Suprapubic skin (tissue), 4 donors: ENCODE data around the gene MARK1. TPM values are rescaled to one million over a fixed set of nuclear protein-coding genes. Genes with fewer than 3 reads are reported as not detected.

Experiments used
- DNase-seq, 2 donors: peaks; one replicate each; pipeline ENCODE4 v3.0.0-alpha.2; 2019; ENCODE audit warnings: low spot score in 2 of 2
- H3K27ac ChIP-seq: fragments of 200-600 bp; sonication (generic); one replicate; pipeline ENCODE4 v1.5.1; 2019
- H3K27me3 ChIP-seq: fragments of 200-600 bp; sonication (generic); one replicate; pipeline ENCODE4 v1.5.1; 2019
- H3K36me3 ChIP-seq: fragments of 200-600 bp; sonication (generic); one replicate; pipeline ENCODE4 v1.5.1; 2019
- H3K4me1 ChIP-seq: fragments of 200-600 bp; sonication (generic); one replicate; pipeline ENCODE4 v1.5.1; 2019
- H3K4me3 ChIP-seq: fragments of 200-600 bp; sonication (generic); one replicate; pipeline ENCODE4 v1.5.1; 2019; ENCODE audit warnings: mild to moderate bottlenecking
- H3K9me3 ChIP-seq: fragments of 200-600 bp; sonication (generic); one replicate; pipeline ENCODE4 v1.5.1; 2019
- CTCF ChIP-seq, 2 donors: fragments of 200-600 bp in 1 of 2; fragments of 450-650 bp in 1 of 2; sonication (generic) in 1 of 2; IDR thresholded peaks; one replicate each; pipeline ENCODE4 v1.5.1; 2016 to 2019; ENCODE audit warnings: antibody characterized with exemption in 2 of 2, mild to moderate bottlenecking in 1 of 2, moderate library complexity in 1 of 2
- EP300 ChIP-seq: sonication (generic); formaldehyde crosslinking; IDR thresholded peaks from one replicate; pipeline ENCODE4 v1.6.1; 2017; ENCODE audit warnings: antibody characterized with exemption
- POLR2A ChIP-seq, 2 donors: fragments of 450-650 bp; IDR thresholded peaks; one replicate each; pipeline ENCODE4 v1.6.1; 2017; ENCODE audit warnings: antibody characterized with exemption in 2 of 2, mild to moderate bottlenecking in 2 of 2, moderate library complexity in 2 of 2
- POLR2AphosphoS5 ChIP-seq, 3 donors: sonication (generic); formaldehyde crosslinking; IDR thresholded peaks; one replicate each; pipeline ENCODE4 v1.6.1; 2017; ENCODE audit warnings: antibody characterized with exemption in 3 of 3
- WGBS: methylation state at CpG from one replicate; pipeline ENCODE4 v1.1.5; 2018; 5-methylcytosine and 5-hydroxymethylcytosine counted together
- total RNA-seq, 4 donors: library from RNA; depleted of rRNA; stranded (reverse); fragments of >200 nt; gene quantifications; one replicate each; pipeline ENCODE4 v1.1.0, GENCODE V29; 2016

Gene MARK1
- total RNA-seq, 4 donors from 2014 or later: 2.9 to 5.2 (median 3.9) TPM

GRCh38 chr1:220487297-220487820 is 40.6 kb upstream of the MARK1 start:
- Histone ChIP-seq H3K4me3 (no peak overlapping the region), H3K27me3 (no peaks in the 10 kb centered on the region), H3K4me1 (no peaks in the 10 kb centered on the region), H3K27ac (no peak overlapping the region), H3K36me3 (no peaks in the 10 kb centered on the region), H3K9me3 (no peaks in the 10 kb centered on the region)
- no peak for DNase-seq
- TF ChIP-seq POLR2AphosphoS5 (IDR thresholded peaks at IDR 0.05): no peak
- TF ChIP-seq POLR2A (IDR thresholded peaks at IDR 0.05): no peak
- no peak for TF ChIP-seq CTCF (IDR thresholded peaks at IDR 0.05)
- no peak for TF ChIP-seq EP300
- 74% methylated on average over 5 of the region's 5 CpGs for WGBS

GRCh38 chr1:220491891-220492290 is 36.0 kb upstream of the MARK1 start:
- no peak overlapping the region for H3K27ac ChIP-seq
- no peaks in the 10 kb centered on the region for H3K27me3 ChIP-seq
- TF ChIP-seq POLR2AphosphoS5 (IDR thresholded peaks at IDR 0.05) (no peak), CTCF (IDR thresholded peaks at IDR 0.05) (no peak)
- no peaks in the 10 kb centered on the region for H3K4me1 ChIP-seq
- H3K9me3 ChIP-seq: no peaks in the 10 kb centered on the region
- DNase-seq: no peak
- WGBS: 82% methylated on average over 2 of the region's 2 CpGs
- H3K4me3 ChIP-seq: no peak overlapping the region
- H3K36me3 ChIP-seq: no peaks in the 10 kb centered on the region

DNA sequence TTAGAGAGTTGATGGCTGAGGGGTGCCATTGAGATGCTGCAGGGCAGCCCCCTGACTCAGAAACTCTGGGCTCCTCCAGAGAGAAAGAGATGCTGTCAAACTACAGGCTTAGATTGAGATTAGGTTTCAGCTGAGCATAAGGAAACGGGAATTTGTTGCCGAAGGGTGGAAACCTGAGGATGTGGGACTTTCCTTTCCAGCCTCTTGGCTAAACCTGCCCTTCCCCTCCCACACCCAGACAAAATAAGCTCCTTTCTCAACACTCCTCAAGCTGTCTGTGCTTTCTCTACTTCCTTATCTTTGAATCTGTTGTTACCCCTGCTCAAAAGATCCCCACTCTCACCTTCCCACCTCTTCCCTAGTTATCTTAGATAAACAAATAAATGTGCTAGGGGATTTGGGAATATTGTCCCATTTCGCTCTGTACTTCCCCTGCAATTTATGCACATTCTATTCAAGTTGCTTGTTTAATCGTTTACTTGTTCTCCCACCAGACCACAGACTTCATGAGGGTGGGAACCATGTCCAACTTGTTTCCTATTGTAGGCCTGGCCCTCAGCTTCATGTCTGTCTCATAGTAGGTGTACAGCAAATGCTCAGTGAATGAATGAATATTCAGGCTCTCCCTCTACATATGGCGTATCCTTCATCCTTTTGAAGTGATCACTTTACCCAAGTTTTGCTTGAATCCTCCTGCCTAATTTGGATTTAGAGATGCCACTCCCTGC is 30.6 kb upstream of the MARK1 start:
- no peak for DNase-seq
- H3K9me3 ChIP-seq: no peaks in the 10 kb centered on the region
- H3K4me1 ChIP-seq: peaks cover 5% of the 10 kb centered on the region
- no peaks in the 10 kb centered on the region for H3K36me3 ChIP-seq
- TF ChIP-seq CTCF (IDR thresholded peaks at IDR 0.05) (no peak), POLR2A (IDR thresholded peaks at IDR 0.05) (no peak), POLR2AphosphoS5 (IDR thresholded peaks at IDR 0.05) (no peak), EP300 (no peak)
- no peaks in the 10 kb centered on the region for H3K27me3 ChIP-seq
- WGBS: 43% methylated on average over 5 of the region's 5 CpGs
- no peak overlapping the region for H3K27ac ChIP-seq
- H3K4me3 ChIP-seq: no peak overlapping the region

DNA sequence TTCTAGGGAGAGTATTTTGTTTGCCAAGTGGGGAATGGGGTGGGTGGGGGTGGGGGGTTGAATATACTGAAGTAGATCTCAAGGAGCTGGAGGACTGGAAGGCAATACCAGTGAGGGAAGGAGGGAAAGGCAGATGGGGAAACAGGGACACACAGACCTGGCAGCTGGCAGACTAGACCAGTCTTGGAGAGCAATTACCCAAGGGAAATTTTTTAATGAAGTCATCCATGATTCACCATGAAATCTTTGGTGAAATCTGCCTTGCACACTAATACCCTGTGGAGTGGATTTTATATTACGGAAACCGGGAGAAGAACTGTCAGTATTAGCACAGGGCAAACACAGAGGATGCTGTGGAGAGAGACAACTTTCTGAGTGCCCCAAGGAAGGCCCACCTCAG is 29.7 kb upstream of the MARK1 start:
- H3K27ac ChIP-seq: no peak overlapping the region
- no peaks in the 10 kb centered on the region for H3K27me3 ChIP-seq
- no peaks in the 10 kb centered on the region for H3K36me3 ChIP-seq
- no peaks in the 10 kb centered on the region for H3K9me3 ChIP-seq
- TF ChIP-seq POLR2A (IDR thresholded peaks at IDR 0.05) (no peak), EP300 (no peak), POLR2AphosphoS5 (IDR thresholded peaks at IDR 0.05) (no peak), CTCF (IDR thresholded peaks at IDR 0.05) (no peak)
- no peak overlapping the region for H3K4me3 ChIP-seq
- 33% methylated on average over 2 of the region's 2 CpGs for WGBS
- no peak for DNase-seq
- peaks cover 5% of the 10 kb centered on the region for H3K4me1 ChIP-seq

- no peaks in the 10 kb centered on the region for H3K27me3 ChIP-seq
- H3K9me3 ChIP-seq: no peaks in the 10 kb centered on the region
- no peak for DNase-seq
- WGBS: 92% methylated on average over 1 of the region's 1 CpG
- H3K27ac ChIP-seq: no peak overlapping the region
- no peak overlapping the region for H3K4me3 ChIP-seq
- H3K36me3 ChIP-seq: no peaks in the 10 kb centered on the region
- TF ChIP-seq POLR2A (IDR thresholded peaks at IDR 0.05) (no peak), CTCF (IDR thresholded peaks at IDR 0.05) (no peak), POLR2AphosphoS5 (IDR thresholded peaks at IDR 0.05) (no peak), EP300 (no peak)
- H3K4me1 ChIP-seq: peaks cover 5% of the 10 kb centered on the region
Observed at GRCh38 chr1:220500372-220500771, 27.6 kb upstream of the MARK1 start.
